Parathyroid adenoma (tissue), 2 donors: ENCODE data around the gene SEPTIN1.
A peak's percentile ranks its signal among the peaks of the same experiment; 100 is the strongest.

ENCODE experiments used
- H2AFZ ChIP-seq: fragments of 300-600 bp; sonication (generic); one replicate; pipeline ENCODE4 v1.7.0; 2017; ENCODE audit warnings: antibody characterized with exemption, mild to moderate bottlenecking
- H3K27ac ChIP-seq: fragments of 300-600 bp; sonication (generic); one replicate; pipeline ENCODE4 v1.7.0; 2017
- H3K27me3 ChIP-seq: fragments of 300-600 bp; sonication (generic); one replicate; pipeline ENCODE4 v1.7.0; 2017; ENCODE audit warnings: low read length; ENCODE audit not compliant: control insufficient read depth, insufficient read depth
- H3K36me3 ChIP-seq: fragments of 300-600 bp; sonication (generic); one replicate; pipeline ENCODE4 v1.7.0; 2017; ENCODE audit warnings: low read length; ENCODE audit not compliant: control insufficient read depth, insufficient read depth
- H3K4me1 ChIP-seq: fragments of 300-600 bp; sonication (generic); one replicate; pipeline ENCODE4 v1.7.0; 2017; ENCODE audit warnings: control low read depth
- H3K4me2 ChIP-seq: fragments of 300-600 bp; sonication (generic); one replicate; pipeline ENCODE4 v1.7.0; 2017; ENCODE audit warnings: low read length
- H3K4me3 ChIP-seq: fragments of 300-600 bp; sonication (generic); one replicate; pipeline ENCODE4 v1.7.0; 2017; ENCODE audit warnings: low read depth, low read length
- H3K79me2 ChIP-seq: fragments of 300-600 bp; sonication (generic); one replicate; pipeline ENCODE4 v1.7.0; 2017; ENCODE audit warnings: control low read depth
- H3K9ac ChIP-seq: fragments of 300-600 bp; sonication (generic); one replicate; pipeline ENCODE4 v1.7.0; 2017; ENCODE audit warnings: mild to moderate bottlenecking
- H3K9me3 ChIP-seq: fragments of 300-600 bp; sonication (generic); one replicate; pipeline ENCODE4 v1.7.0; 2017; ENCODE audit warnings: low read length; ENCODE audit not compliant: control insufficient read depth
- TF ChIP-seq, protein P1 (sequence below): fragments of 300-600 bp; sonication (generic); IDR thresholded peaks from one replicate; pipeline ENCODE4 v1.7.0; 2017; ENCODE audit warnings: antibody characterized with exemption, mild to moderate bottlenecking
- donor health status: primary hyperparathyroidism.

Gene SEPTIN1

DNA sequence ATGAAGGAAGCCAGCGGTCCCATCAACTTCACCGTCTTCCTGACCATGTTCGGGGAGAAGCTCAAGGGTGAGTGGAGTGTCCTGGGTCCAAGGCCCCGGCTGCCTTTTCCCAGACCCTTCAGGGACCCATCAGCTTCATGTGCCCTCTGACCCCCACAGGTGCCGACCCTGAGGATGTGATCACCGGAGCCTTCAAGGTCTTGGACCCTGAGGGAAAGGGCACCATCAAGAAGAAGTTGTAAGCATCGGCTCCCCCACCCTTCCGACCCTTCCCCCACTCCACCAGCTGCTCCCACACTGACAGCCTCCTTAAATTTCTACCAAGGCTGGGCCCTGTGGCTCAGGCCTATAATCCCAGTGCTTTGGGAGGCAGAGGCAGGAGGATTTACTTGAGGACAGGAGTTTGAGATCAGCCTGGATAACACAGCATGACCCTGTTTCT, 5.9 kb downstream of the SEPTIN1 start:
- H3K79me2 ChIP-seq, result no peaks in the 10 kb centered on the region
- TF ChIP-seq, protein P1, sequence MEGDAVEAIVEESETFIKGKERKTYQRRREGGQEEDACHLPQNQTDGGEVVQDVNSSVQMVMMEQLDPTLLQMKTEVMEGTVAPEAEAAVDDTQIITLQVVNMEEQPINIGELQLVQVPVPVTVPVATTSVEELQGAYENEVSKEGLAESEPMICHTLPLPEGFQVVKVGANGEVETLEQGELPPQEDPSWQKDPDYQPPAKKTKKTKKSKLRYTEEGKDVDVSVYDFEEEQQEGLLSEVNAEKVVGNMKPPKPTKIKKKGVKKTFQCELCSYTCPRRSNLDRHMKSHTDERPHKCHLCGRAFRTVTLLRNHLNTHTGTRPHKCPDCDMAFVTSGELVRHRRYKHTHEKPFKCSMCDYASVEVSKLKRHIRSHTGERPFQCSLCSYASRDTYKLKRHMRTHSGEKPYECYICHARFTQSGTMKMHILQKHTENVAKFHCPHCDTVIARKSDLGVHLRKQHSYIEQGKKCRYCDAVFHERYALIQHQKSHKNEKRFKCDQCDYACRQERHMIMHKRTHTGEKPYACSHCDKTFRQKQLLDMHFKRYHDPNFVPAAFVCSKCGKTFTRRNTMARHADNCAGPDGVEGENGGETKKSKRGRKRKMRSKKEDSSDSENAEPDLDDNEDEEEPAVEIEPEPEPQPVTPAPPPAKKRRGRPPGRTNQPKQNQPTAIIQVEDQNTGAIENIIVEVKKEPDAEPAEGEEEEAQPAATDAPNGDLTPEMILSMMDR, result no peak
- H3K4me2 ChIP-seq, result no peak overlapping the region
- no peak overlapping the region for H3K9ac ChIP-seq
- H2AFZ ChIP-seq, result no peak overlapping the region
- no peaks in the 10 kb centered on the region for H3K27me3 ChIP-seq
- peak overlapping the region; percentile 100 for H3K27ac ChIP-seq
- peaks cover 5% of the 10 kb centered on the region for H3K4me1 ChIP-seq
- no peak overlapping the region for H3K4me3 ChIP-seq
- H3K9me3 ChIP-seq, result no peaks in the 10 kb centered on the region
- no peaks in the 10 kb centered on the region for H3K36me3 ChIP-seq

DNA sequence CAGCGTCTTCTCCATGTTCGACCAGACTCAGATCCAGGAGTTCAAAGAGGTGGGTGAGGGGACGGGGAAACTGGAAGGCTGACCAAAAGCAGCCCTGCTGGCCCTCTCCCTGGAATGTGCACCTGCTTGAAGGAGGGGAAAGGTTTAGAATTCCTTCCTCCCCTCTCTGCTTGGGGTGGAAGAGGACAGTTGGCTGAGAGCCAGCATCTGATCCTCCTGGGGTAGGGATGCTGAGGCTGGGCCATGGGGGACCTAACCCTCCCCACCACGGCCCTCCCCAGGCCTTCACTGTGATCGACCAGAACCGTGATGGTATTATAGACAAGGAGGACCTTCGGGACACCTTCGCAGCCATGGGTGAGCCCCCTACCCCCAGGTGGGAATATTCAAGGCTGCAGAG, 6.5 kb downstream of the SEPTIN1 start:
- Histone ChIP-seq H3K9ac (no peak overlapping the region), H3K9me3 (no peaks in the 10 kb centered on the region), H3K4me1 (peaks cover 9% of the 10 kb centered on the region), H3K79me2 (no peaks in the 10 kb centered on the region), H3K36me3 (no peaks in the 10 kb centered on the region), H3K27ac (no peak overlapping the region), H3K27me3 (no peaks in the 10 kb centered on the region), H3K4me3 (no peak overlapping the region), H2AFZ (no peak overlapping the region), H3K4me2 (no peak overlapping the region)
- TF ChIP-seq, protein P1, result no peak

DNA sequence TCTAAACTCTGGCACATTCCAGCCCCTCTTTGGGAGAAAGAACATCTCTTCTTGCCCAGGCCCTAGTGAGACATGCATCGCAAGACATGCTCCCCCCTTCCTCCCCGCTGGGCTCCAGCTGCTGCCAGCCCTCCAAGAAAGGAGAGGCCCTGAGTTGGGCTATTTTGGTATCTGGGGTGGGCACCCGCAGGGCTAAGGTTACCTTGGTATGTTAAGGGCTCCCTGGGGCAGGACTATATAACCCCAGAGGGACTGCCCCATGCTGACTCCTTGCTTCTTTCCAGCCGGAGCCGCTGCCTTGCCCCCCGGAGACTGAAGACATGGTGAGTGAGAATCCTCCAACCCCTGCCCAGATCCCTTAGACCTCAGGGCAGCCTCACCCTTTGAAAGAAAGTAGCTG, 7.8 kb downstream of the SEPTIN1 start, which contains the start of gene MYL11:
Gene MYL11 (plus strand): TSS at position 265 of the 400 bp plus-strand sequence. CDS start 56 bp downstream, at position 321.
- Histone ChIP-seq H3K4me2 (no peak within 1 kb of the TSS), H3K27ac (no peak within 1 kb of the TSS), H3K9ac (no peak within 1 kb of the TSS), H3K4me3 (no peak within 1 kb of the TSS), H3K36me3 (no peaks in the 10 kb centered on the region), H3K4me1 (peaks cover 9% of the 10 kb centered on the region), H3K79me2 (peaks cover 2% of the 10 kb centered on the region), H3K9me3 (no peaks in the 10 kb centered on the region), H3K27me3 (no peaks in the 10 kb centered on the region), H2AFZ (no peak within 1 kb of the TSS)
- TF ChIP-seq, protein P1, result no peak

DNA sequence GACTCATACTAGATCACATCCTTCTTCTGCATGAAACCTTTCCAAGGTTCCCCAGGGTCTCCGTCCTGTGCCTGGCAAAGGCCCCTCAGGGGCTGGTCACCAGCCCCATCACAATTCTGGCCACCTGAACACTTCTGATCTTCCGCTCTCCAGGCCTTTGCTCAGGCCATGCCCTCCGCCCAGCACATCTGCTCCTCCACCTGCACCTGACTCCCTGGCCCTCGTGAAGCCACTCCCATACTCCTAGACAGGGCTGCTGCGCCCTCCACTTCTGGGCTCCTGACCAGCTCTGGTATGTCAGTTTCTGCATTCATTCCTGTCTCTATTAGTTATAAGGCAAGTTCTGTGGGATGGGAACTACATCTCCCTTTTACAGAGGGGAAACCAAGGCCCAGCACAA, 9.6 kb downstream of the SEPTIN1 start:
- Histone ChIP-seq H3K4me2 (no peak overlapping the region), H3K27ac (no peak overlapping the region), H3K27me3 (no peaks in the 10 kb centered on the region), H2AFZ (no peak overlapping the region), H3K4me3 (no peak overlapping the region), H3K36me3 (no peaks in the 10 kb centered on the region), H3K79me2 (peaks cover 19% of the 10 kb centered on the region), H3K4me1 (peaks cover 19% of the 10 kb centered on the region), H3K9me3 (no peaks in the 10 kb centered on the region), H3K9ac (no peak overlapping the region)
- TF ChIP-seq, protein P1, result no peak

DNA sequence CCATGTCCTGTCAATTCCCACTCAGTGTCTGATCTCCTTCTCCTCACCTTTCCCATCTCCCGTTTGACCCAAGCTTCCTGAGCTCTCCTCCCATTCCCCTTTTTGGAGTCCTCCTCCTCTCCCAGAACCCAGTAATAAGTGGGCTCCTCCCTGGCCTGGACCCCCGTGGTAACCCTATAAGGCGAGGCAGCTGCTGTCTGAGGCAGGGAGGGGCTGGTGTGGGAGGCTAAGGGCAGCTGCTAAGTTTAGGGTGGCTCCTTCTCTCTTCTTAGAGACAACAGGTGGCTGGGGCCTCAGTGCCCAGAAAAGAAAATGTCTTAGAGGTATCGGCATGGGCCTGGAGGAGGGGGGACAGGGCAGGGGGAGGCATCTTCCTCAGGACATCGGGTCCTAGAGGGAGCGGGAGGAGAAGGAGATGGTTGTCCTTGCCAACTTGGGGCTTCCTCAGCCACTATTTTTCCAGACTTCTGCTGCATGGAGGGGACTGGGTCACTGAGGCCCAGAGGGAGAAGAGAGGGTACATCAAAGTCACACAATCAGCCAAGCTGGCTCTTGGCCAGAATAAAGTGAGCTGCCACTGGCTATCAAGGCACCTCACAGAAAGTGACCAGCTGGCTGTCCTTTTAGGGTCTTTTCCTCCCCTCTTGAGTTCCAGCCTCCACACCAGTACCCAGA, 10.2 kb downstream of the SEPTIN1 start:
- no peaks in the 10 kb centered on the region for H3K36me3 ChIP-seq
- no peaks in the 10 kb centered on the region for H3K9me3 ChIP-seq
- no peak overlapping the region for H3K4me2 ChIP-seq
- no peak overlapping the region for H3K9ac ChIP-seq
- TF ChIP-seq, protein P1, result no peak
- H2AFZ ChIP-seq, result peak overlapping the region; percentile 77
- peaks cover 16% of the 10 kb centered on the region for H3K4me1 ChIP-seq
- no peaks in the 10 kb centered on the region for H3K27me3 ChIP-seq
- no peak overlapping the region for H3K4me3 ChIP-seq
- no peak overlapping the region for H3K27ac ChIP-seq
- H3K79me2 ChIP-seq, result peaks cover 19% of the 10 kb centered on the region
